ENCODE data around the gene ENDOU. TPM values are rescaled to one million over a fixed set of nuclear protein-coding genes. Genes with fewer than 3 reads are reported as not detected.

Gene ENDOU
- total and polyA plus RNA-seq, 2 donors (not counting 1 experiment from before 2014, with no cell fraction given) = 0.09 to 0.17 TPM

DNA sequence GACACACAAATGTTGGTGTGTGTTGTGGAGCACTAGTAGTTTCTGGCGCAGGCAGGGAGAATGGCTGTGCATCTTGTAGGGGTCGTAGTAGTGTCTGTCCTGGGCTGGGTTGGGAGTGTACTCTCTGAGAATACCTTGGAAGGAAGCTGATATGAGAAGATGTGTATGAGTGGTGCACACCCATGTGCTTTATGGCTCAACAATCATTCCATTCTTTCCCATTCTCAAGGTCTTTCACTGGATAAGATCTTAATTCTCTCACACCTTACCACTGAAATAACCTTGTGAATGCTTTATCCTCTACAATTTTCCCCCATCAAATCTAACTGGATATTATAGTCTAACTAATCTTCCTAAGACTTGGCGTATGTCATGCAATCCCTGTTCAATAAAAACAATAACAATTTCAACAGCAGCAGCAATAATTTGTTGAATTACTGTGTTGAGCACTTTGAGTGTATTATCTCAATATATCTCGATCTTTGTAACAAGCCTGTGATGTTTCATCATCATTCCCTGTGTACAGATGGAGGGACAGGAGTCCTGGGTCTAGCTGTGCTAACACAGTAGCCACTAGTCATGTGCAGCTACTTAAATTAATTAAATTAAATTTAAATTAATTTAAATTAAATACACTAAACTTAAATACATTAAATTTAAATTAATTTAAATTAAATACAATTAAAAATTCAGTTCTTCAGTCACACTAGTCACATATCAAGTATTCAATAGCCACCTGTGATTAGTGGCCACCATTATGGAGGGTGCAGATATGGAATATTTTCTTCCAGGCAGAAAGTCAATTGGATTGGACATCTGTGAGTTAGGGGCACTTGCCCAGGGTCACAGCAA, 44.2 kb upstream of the ENDOU start:
- no peaks in the 10 kb centered on the region for H3K79me2 ChIP-seq (ENCODE audit: control insufficient read depth, insufficient read depth, low read length)
- DNase-seq (ENCODE audit: low read depth in 2 of 2) = no peak
- TF ChIP-seq EZH2 (IDR thresholded peaks at IDR 0.05; ENCODE audit: low read length, missing control alignments) = no peak
- TF ChIP-seq, protein P1, sequence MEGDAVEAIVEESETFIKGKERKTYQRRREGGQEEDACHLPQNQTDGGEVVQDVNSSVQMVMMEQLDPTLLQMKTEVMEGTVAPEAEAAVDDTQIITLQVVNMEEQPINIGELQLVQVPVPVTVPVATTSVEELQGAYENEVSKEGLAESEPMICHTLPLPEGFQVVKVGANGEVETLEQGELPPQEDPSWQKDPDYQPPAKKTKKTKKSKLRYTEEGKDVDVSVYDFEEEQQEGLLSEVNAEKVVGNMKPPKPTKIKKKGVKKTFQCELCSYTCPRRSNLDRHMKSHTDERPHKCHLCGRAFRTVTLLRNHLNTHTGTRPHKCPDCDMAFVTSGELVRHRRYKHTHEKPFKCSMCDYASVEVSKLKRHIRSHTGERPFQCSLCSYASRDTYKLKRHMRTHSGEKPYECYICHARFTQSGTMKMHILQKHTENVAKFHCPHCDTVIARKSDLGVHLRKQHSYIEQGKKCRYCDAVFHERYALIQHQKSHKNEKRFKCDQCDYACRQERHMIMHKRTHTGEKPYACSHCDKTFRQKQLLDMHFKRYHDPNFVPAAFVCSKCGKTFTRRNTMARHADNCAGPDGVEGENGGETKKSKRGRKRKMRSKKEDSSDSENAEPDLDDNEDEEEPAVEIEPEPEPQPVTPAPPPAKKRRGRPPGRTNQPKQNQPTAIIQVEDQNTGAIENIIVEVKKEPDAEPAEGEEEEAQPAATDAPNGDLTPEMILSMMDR (conservative IDR thresholded peaks at IDR 0.05 in 1 of 2, IDR thresholded peaks at IDR 0.05 in 1 of 2; ENCODE audit: low read depth in 1 of 2, low read length in 2 of 2) = no peak

DNA sequence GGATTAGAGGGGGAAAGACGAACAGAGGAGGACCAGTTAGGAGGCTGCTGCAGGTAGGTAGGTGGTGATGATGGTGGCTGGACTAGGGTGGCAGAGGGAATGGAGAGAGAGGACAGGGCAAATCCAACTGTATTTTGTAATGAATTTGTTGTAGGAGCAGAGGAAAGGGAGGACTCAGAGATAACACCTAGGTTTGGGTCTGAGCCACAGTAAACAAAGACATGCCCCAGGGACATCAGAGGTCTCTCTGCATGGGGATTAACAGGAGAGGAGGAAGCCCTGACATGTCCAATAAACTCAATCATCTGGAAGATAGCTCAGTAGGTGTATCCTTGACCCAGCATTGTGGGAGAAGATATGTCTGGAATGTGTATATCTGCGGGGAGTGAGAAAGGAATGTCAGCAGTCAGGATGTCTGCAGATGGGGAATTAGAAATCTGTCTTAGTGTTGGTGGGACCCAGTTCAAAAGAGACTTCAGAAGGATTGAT, 43.1 kb upstream of the ENDOU start:
- Histone ChIP-seq H3K4me2 (ENCODE audit: extremely low read depth, insufficient read depth, low read length) (no peak overlapping the region), H4K20me1 (ENCODE audit: control insufficient read depth, extremely low read depth, insufficient read depth, low read length) (no peaks in the 10 kb centered on the region), H3K79me2 (ENCODE audit: control insufficient read depth, insufficient read depth, low read length) (no peaks in the 10 kb centered on the region), H3K27me3 (ENCODE audit: control insufficient read depth, insufficient read depth, low read length) (no peaks in the 10 kb centered on the region), H3K4me1 (ENCODE audit: control insufficient read depth, extremely low read depth, insufficient read depth, low read length) (no peaks in the 10 kb centered on the region), H3K9ac (ENCODE audit: insufficient read depth, low read length) (no peak overlapping the region), H3K27ac (ENCODE audit: insufficient read depth, low read length) (no peak overlapping the region), H3K4me3 (replicated peaks in 1 of 4; ENCODE audit: control extremely low read depth in 1 of 4, insufficient read depth in 1 of 4, low read depth in 3 of 4, low read length in 4 of 4) (no peak overlapping the region), H3K9me3 (ENCODE audit: control insufficient read depth, insufficient read depth, low read depth, low read length) (no peaks in the 10 kb centered on the region), H2AFZ (ENCODE audit: low read length) (no peak overlapping the region), H3K36me3 (ENCODE audit: control insufficient read depth, insufficient read depth, low read length) (no peaks in the 10 kb centered on the region)
- TF ChIP-seq, protein P1 (conservative IDR thresholded peaks at IDR 0.05 in 1 of 2, IDR thresholded peaks at IDR 0.05 in 1 of 2; ENCODE audit: low read depth in 1 of 2, low read length in 2 of 2) = no peak
- no peak for TF ChIP-seq EZH2 (IDR thresholded peaks at IDR 0.05; ENCODE audit: low read length, missing control alignments)
- peak in 1 of 2 donors; percentile 74 for DNase-seq (ENCODE audit: low read depth in 2 of 2)

More for the DNA sequence above, 44.2 kb upstream of the ENDOU start:
- Histone ChIP-seq H2AFZ (ENCODE audit: low read length) (no peak overlapping the region), H3K9me3 (ENCODE audit: control insufficient read depth, insufficient read depth, low read depth, low read length) (no peaks in the 10 kb centered on the region), H3K27me3 (ENCODE audit: control insufficient read depth, insufficient read depth, low read length) (no peaks in the 10 kb centered on the region), H3K4me2 (ENCODE audit: extremely low read depth, insufficient read depth, low read length) (no peak overlapping the region), H3K27ac (ENCODE audit: insufficient read depth, low read length) (no peak overlapping the region), H3K36me3 (ENCODE audit: control insufficient read depth, insufficient read depth, low read length) (no peaks in the 10 kb centered on the region), H4K20me1 (ENCODE audit: control insufficient read depth, extremely low read depth, insufficient read depth, low read length) (no peaks in the 10 kb centered on the region), H3K4me3 (replicated peaks in 1 of 4; ENCODE audit: control extremely low read depth in 1 of 4, insufficient read depth in 1 of 4, low read depth in 3 of 4, low read length in 4 of 4) (no peak overlapping the region), H3K4me1 (ENCODE audit: control insufficient read depth, extremely low read depth, insufficient read depth, low read length) (peaks cover 2% of the 10 kb centered on the region), H3K9ac (ENCODE audit: insufficient read depth, low read length) (no peak overlapping the region)

DNA sequence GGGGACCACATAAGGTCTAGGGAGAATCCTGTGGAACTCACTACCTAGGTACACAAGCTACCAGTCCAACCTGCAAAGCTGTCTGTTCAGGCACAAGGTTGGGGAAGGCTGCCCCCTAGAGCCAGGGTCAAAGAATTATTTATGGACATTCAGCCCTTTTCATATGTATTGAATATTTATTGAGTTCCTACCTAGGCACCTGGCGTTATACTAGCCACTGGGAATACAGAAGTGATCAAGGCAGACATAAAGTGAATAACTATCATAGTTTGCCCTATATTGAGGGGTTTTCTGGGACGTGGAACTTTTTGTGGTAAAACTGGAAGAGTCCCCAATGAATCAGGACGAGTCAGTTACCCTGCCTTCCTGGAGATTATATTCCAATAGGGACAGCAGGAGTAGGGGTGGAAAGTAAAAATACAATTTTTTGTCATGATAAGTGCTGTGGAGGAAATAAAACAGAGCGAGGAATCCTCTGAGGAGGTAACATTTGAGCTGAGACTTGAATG, 42.0 kb upstream of the ENDOU start:
- no peak overlapping the region for H3K4me2 ChIP-seq (ENCODE audit: extremely low read depth, insufficient read depth, low read length)
- no peak overlapping the region for H3K27ac ChIP-seq (ENCODE audit: insufficient read depth, low read length)
- no peaks in the 10 kb centered on the region for H3K36me3 ChIP-seq (ENCODE audit: control insufficient read depth, insufficient read depth, low read length)
- no peaks in the 10 kb centered on the region for H3K4me1 ChIP-seq (ENCODE audit: control insufficient read depth, extremely low read depth, insufficient read depth, low read length)
- DNase-seq (ENCODE audit: low read depth in 2 of 2) = peak in 1 of 2 donors; percentile 60
- no peaks in the 10 kb centered on the region for H3K9me3 ChIP-seq (ENCODE audit: control insufficient read depth, insufficient read depth, low read depth, low read length)
- no peak overlapping the region for H3K9ac ChIP-seq (ENCODE audit: insufficient read depth, low read length)
- no peak overlapping the region for H3K4me3 ChIP-seq (replicated peaks in 1 of 4; ENCODE audit: control extremely low read depth in 1 of 4, insufficient read depth in 1 of 4, low read depth in 3 of 4, low read length in 4 of 4)
- TF ChIP-seq EZH2 (IDR thresholded peaks at IDR 0.05; ENCODE audit: low read length, missing control alignments) = no peak
- TF ChIP-seq, protein P1 (conservative IDR thresholded peaks at IDR 0.05 in 1 of 2, IDR thresholded peaks at IDR 0.05 in 1 of 2; ENCODE audit: low read depth in 1 of 2, low read length in 2 of 2) = peak; percentile 37 to 62
- H4K20me1 ChIP-seq (ENCODE audit: control insufficient read depth, extremely low read depth, insufficient read depth, low read length) = no peaks in the 10 kb centered on the region
- no peaks in the 10 kb centered on the region for H3K79me2 ChIP-seq (ENCODE audit: control insufficient read depth, insufficient read depth, low read length)
- no peak overlapping the region for H2AFZ ChIP-seq (ENCODE audit: low read length)
- no peaks in the 10 kb centered on the region for H3K27me3 ChIP-seq (ENCODE audit: control insufficient read depth, insufficient read depth, low read length)
